NB4 (cell line): ENCODE data around the gene F8.

Experiments used
- DNase-seq: peaks from one replicate; pipeline ENCODE4 v3.0.0; 2010; ENCODE audit warnings: low read depth
- H3K4me3 ChIP-seq: one replicate; pipeline ENCODE4 v1.5.1; 2011; ENCODE audit warnings: mild to moderate bottlenecking, low read depth, low read length, moderate library complexity
- MYC ChIP-seq: IDR thresholded peaks from 2 replicates; pipeline ENCODE4 v1.6.1; 2011; ENCODE audit warnings: low read depth, low read length
- POLR2A ChIP-seq: IDR thresholded peaks from 2 replicates; pipeline ENCODE4 v1.6.1; 2011; ENCODE audit warnings: mild to moderate bottlenecking; ENCODE audit not compliant: insufficient read length; ENCODE audit errors: extremely low read depth
- TF ChIP-seq, protein P1 (sequence below): IDR thresholded peaks from 2 replicates; pipeline ENCODE4 v1.6.1; 2011; ENCODE audit warnings: low read depth, low read length
- TF ChIP-seq, protein P2 (sequence below): IDR thresholded peaks from one replicate; pipeline ENCODE4 v1.5.1; 2012; ENCODE audit warnings: low read depth, low read length

F8 gene

DNA sequence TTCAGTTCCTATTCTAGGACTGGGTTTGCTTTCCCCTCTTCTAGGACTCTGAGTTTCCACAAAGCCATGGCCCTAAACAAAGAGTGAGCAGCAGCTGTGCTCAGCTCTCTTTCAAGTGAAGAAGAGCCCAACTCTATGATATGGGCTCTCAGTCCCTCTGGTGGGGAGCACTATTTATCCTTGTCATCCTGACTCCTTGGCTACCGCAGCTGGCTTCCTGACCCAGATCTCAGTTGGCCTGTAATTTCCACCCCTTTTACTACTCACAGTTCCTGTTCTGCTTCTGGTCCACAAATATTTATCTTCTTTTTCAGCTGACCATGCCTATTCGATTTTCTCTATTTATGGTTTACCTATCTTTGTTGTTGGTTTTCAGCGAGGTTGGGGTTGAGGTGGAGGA, 33.8 kb downstream of the F8 start:
- DNase-seq: no peak
- H3K4me3 ChIP-seq: no peak overlapping the region
- TF ChIP-seq, protein P1, sequence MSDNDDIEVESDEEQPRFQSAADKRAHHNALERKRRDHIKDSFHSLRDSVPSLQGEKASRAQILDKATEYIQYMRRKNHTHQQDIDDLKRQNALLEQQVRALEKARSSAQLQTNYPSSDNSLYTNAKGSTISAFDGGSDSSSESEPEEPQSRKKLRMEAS: no peak
- TF ChIP-seq POLR2A (no peak), MYC (no peak)
- TF ChIP-seq, protein P2, sequence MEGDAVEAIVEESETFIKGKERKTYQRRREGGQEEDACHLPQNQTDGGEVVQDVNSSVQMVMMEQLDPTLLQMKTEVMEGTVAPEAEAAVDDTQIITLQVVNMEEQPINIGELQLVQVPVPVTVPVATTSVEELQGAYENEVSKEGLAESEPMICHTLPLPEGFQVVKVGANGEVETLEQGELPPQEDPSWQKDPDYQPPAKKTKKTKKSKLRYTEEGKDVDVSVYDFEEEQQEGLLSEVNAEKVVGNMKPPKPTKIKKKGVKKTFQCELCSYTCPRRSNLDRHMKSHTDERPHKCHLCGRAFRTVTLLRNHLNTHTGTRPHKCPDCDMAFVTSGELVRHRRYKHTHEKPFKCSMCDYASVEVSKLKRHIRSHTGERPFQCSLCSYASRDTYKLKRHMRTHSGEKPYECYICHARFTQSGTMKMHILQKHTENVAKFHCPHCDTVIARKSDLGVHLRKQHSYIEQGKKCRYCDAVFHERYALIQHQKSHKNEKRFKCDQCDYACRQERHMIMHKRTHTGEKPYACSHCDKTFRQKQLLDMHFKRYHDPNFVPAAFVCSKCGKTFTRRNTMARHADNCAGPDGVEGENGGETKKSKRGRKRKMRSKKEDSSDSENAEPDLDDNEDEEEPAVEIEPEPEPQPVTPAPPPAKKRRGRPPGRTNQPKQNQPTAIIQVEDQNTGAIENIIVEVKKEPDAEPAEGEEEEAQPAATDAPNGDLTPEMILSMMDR: no peak

DNA sequence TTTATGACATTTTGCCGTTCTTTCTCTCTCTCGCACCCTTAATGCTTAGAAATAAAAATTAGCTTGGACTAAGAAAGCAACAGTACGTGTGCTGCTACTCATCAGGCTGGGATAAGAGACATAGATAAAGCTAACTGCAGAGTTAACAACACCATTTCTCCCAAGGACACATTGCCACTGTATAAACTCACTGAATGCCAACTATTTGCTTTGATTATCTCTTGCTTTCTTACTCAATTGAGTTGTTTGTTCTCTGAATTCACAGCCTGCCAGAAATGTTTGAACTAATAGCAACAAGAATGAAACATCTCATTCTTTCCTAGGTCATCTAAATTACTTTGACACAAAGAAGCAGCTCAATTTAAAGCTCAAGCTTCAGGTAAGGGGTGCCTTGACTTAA, 34.6 kb downstream of the F8 start:
- TF ChIP-seq, protein P1: no peak
- TF ChIP-seq POLR2A: no peak
- no peak overlapping the region for H3K4me3 ChIP-seq
- no peak for DNase-seq

DNA sequence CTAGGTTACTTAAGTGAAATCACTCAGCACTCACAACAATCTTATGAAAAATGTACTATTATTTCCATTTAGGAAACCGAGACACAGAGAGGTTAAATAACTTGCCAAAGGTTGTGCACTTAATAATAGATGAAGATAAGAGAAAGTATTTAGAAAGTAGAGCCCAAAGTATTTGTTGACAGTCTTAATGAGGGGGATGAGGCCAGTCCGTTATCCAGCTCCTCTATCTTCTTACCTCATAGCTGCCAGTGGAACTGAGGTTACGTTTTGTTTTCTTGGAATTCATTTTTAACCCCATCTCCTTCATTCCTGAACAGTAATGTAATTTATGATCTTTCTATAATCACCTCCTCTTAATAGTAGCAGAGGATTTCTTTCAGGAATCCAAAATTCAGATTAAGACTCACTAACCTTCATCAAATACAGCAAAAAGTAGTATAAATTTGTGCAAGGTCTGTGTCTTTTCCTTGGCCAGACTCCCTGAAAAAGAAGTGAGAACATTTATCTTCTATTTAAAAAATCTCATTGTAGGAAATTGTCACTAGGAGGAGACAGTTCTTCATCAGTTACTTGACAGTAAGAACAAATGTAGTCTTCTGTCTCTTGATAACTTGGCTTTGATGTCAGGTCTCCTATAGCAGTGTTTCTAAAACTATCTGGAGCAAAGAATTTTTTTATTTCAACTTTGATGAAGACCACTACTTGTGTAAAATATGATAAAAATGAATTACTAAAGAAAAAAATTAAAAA, 35.5 kb downstream of the F8 start:
- TF ChIP-seq MYC: no peak
- no peak for TF ChIP-seq POLR2A
- TF ChIP-seq, protein P1: no peak
- H3K4me3 ChIP-seq: no peak overlapping the region

DNA sequence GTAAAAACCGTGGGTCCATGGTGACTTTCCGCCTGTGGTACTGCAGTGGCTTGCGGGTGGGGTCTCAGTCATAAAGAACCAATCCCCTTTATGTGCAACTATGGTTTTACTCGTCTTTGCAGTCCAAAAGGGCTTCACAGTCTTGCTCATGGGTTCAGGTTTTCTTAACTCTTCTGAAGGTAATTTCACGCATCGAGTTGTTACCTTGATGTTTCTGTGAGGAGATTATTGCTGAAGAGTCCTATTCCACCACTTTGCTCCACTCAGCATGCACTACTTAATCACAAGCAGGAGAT, 41.5 kb downstream of the F8 start:
- no peak for DNase-seq
- TF ChIP-seq, protein P1: no peak
- no peak for TF ChIP-seq POLR2A
- TF ChIP-seq, protein P2: no peak
- no peak for TF ChIP-seq MYC
- H3K4me3 ChIP-seq: no peak overlapping the region

More for the DNA sequence above, 35.5 kb downstream of the F8 start:
- peak; percentile 8 for DNase-seq

DNA sequence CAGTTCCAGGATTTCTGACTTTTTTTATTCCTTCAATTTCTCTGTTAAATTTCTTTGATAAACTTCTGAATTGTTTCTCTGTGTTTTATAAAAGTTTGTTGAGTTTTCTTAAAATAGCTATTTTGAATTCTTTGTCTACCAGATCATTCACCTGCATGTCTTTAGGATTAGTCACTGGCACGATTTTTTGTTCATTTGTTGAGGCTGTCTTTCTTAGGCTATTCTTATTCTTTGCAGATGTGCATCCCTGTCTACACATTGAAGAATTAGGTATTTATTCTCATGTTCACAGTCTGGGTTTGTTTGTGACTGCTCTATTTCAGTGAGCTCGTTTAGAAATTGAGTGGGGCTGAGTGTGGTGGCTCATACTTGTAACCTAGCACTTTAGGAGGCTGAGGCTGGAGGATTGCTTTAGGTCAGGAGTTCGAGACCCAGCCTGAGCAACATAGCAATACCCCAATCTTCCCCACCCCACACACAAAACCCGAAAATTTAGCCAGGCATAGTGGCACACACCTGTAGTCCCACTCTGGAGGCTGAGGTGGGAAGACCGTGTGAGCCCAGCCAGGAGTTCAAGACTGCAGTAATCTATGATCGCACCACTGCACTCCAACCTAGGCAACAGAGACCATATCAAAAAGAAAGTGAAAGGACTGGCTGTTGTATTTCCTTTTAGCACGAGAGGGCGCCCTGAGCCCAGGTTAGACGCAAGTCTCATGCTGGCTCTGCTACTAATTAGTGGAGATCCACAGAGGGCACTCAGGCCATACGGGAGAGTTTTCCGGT, 42.0 kb downstream of the F8 start:
- TF ChIP-seq, protein P2: peak; percentile 40
- TF ChIP-seq POLR2A (no peak), MYC (peak; percentile 41; the same call in 1 of the 2 replicates)
- TF ChIP-seq, protein P1: peak; percentile 55; the same call in 1 of the 2 replicates
- DNase-seq: peak; percentile 79
- peak overlapping the region; percentile 40 for H3K4me3 ChIP-seq

DNA sequence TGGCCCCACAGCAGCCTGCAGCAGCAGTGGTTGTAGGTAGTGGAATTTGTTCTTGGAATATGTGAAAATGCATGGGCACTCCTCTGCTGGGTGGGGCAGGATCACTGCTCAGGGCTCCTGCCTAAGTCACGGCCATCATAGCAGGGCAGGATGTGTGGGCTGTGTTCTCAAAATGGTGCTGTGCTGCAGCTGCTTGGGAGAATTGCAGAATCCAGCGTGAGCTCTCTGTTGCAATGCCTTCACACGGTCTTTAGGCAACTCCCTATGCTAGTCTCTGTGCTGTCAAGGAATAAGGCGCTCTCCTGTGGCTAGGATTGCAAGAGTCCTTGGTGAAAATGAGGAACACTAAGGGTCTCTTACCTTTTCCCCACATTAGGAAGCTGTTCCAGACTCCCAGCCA, 42.9 kb downstream of the F8 start:
- DNase-seq: peak; percentile 50
- no peak overlapping the region for H3K4me3 ChIP-seq
- TF ChIP-seq MYC (no peak), POLR2A (no peak)
- TF ChIP-seq, protein P2: no peak
- TF ChIP-seq, protein P1: no peak
